ENCODE data around the gene IL4I1. TPM values are rescaled to one million over a fixed set of nuclear protein-coding genes. Genes with fewer than 3 reads are reported as not detected.

The IL4I1 gene
- total and polyA plus RNA-seq, 2 of the 8 experiments (the other 6 are each of a cell fraction or from before 2014, with no cell fraction given), result 0.41 to 0.76 TPM

DNA sequence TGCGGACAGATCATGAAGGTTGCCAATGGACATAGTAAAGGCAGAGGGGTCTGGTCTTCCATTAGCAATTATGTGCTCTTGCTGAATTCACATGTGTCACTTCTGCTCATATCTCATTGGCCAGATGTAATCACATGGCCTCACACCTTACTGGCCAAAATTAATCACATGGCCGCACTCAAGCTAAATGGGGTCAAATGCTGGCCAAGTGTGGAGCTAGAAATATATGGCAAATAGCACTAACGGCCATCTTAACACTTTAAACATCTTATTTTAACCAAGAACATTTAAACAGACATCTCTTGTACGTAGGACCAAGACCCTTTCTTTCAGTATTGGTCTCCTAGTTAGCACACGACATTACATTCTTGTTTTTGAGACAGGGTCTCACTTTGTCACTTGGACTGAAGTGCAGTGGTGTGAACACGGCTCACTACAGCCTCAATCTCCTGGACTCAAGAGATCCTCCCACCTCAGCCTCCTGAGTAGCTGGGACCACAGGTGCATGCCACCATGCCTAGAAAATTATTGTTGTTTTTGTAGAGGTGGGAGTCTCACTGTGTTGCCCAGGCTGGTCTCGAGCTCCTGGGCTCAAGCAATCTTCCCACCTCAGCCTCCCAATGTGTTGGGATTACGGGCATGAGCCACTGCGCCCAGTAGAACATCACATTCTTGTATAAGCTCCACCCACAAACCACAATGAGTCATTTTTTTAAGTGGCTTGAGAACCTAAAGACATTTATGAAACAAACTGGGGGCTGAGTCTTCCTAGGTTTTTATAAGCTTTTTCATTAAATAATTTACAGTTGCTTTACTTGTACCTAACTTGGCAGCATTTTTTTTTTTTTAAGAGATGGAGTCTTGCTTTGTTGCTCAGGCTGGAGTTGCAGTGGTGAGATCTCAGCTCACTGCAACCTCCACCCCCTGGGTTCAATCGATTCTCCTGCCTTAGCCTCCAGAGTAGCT is 48.7 kb downstream of the IL4I1 start:
- no peak overlapping the region for H2AFZ ChIP-seq (ENCODE audit: low read length)
- H3K27me3 ChIP-seq (replicated peaks in 1 of 4; ENCODE audit: control insufficient read depth in 3 of 4, extremely low read depth in 1 of 4, insufficient read depth in 3 of 4, low read length in 3 of 4), result no peaks in the 10 kb centered on the region; a peak in 1 of 7 replicates
- H3K18ac ChIP-seq (ENCODE audit: extremely low read depth, low read length), result no peak overlapping the region
- CTCF ChIA-PET (ENCODE audit: partially characterized antibody), result interaction anchor here (0.5 to 2.5 kb wide), 5 partner anchors 10 to 276 kb away, joined by 3 to 9 read pairs (median 4); partner anchors contain the start of gene FUZ
- no peak overlapping the region for H2BK20ac ChIP-seq (ENCODE audit: low read length)
- H3K23me2 ChIP-seq (ENCODE audit: low read depth, low read length), result peaks cover 10% of the 10 kb centered on the region; the same call in 1 of the 2 replicates
- no peak overlapping the region for H3K56ac ChIP-seq (replicated peaks; ENCODE audit: insufficient read length, low read depth, low read length)
- H3K4me3 ChIP-seq (ENCODE audit: extremely low read depth in 1 of 4, insufficient read depth in 2 of 4, low read depth in 3 of 4, low read length in 4 of 4), result no peak overlapping the region
- no peak overlapping the region for H2BK12ac ChIP-seq (ENCODE audit: low read depth, low read length)
- H3K14ac ChIP-seq (ENCODE audit: insufficient read length), result no peak overlapping the region
- WGBS, 2 experiments (ENCODE audit: extremely low coverage in 1 of 2, insufficient coverage in 1 of 2, insufficient read length in 1 of 2, insufficient replicate concordance in 2 of 2, low coverage in 1 of 2, low lambda C conversion rate in 2 of 2, missing lambda C conversion rate in 1 of 2), result 89% methylated on average over 10 of the region's 10 CpGs; no CpG with 5 or more reads in 1 of the 2 experiments
- H3K9ac ChIP-seq (replicated peaks in 1 of 4; ENCODE audit: extremely low read depth in 1 of 4, low read depth in 3 of 4, low read length in 3 of 4), result no peak overlapping the region
- peaks cover 3 to 9% (median 6%) of the 10 kb centered on the region in 4 experiments for H3K4me1 ChIP-seq (replicated peaks in 1 of 4; ENCODE audit: control insufficient read depth in 3 of 4, insufficient read depth in 4 of 4, low read length in 3 of 4)
- H2BK15ac ChIP-seq (ENCODE audit: low read length), result no peak overlapping the region
- H3K23ac ChIP-seq (ENCODE audit: insufficient read length), result no peak overlapping the region
- DNase-seq (ENCODE audit: low read depth in 1 of 2, low spot score in 2 of 2) (no peak), FAIRE-seq (no peak)
- no peak overlapping the region for H3K4me2 ChIP-seq (ENCODE audit: insufficient read depth in 1 of 2, low read depth in 2 of 2, low read length in 2 of 2)
- no peak overlapping the region for H3K27ac ChIP-seq (ENCODE audit: low read depth, low read length)
- no peak overlapping the region for H2BK5ac ChIP-seq (ENCODE audit: low read depth, low read length)
- H3K36me3 ChIP-seq (ENCODE audit: control insufficient read depth in 2 of 4, insufficient read depth in 4 of 4, low read length in 3 of 4), result peaks cover 0 to 7% (median 1%) of the 10 kb centered on the region in 4 experiments; a peak in 2 of 8 replicates
- peaks cover 10 to 13% of the 10 kb centered on the region in 2 experiments for H4K20me1 ChIP-seq (replicated peaks in 1 of 2; ENCODE audit: control insufficient read depth in 1 of 2, insufficient read depth in 2 of 2, low read length in 2 of 2)
- no peak overlapping the region for H4K91ac ChIP-seq (replicated peaks; ENCODE audit: insufficient read length, low read length)
- no peak overlapping the region for H3K4ac ChIP-seq (replicated peaks; ENCODE audit: insufficient read length, low read depth, low read length)
- peaks cover 13% of the 10 kb centered on the region for H3K79me1 ChIP-seq (ENCODE audit: low read depth, low read length)
- H2AK5ac ChIP-seq (ENCODE audit: low read depth, low read length), result no peak overlapping the region
- H4K8ac ChIP-seq (ENCODE audit: extremely low read depth, insufficient read depth, low read length), result no peak overlapping the region; the same call in 1 of the 2 replicates
- POLR2A ChIA-PET (ENCODE audit: partially characterized antibody), result interaction anchor here (0.9 to 12.4 kb wide), 10 partner anchors 9 to 218 kb away, joined by 3 to 247 read pairs (median 4); partner anchors contain the start of gene PNKP
- H2BK120ac ChIP-seq (replicated peaks; ENCODE audit: low read depth, low read length), result no peak overlapping the region
- H4K5ac ChIP-seq (ENCODE audit: insufficient read length, low read depth, low read length), result no peak overlapping the region
- no peaks in the 10 kb centered on the region for H3K9me3 ChIP-seq (ENCODE audit: insufficient read depth in 2 of 2, low read depth in 1 of 2, low read length in 1 of 2)
- peaks cover 13 to 14% of the 10 kb centered on the region in 2 experiments for H3K79me2 ChIP-seq (ENCODE audit: control insufficient read depth in 1 of 2, insufficient read depth in 2 of 2, low read length in 2 of 2)
- TF ChIP-seq TEAD4 (IDR thresholded peaks at IDR 0.05; ENCODE audit: low read depth, low read length), result no peak
- no peak for TF ChIP-seq FOSL1 (IDR thresholded peaks at IDR 0.05; ENCODE audit: insufficient read depth, low read depth, low read length)
- TF ChIP-seq, protein P1, sequence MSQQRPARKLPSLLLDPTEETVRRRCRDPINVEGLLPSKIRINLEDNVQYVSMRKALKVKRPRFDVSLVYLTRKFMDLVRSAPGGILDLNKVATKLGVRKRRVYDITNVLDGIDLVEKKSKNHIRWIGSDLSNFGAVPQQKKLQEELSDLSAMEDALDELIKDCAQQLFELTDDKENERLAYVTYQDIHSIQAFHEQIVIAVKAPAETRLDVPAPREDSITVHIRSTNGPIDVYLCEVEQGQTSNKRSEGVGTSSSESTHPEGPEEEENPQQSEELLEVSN (IDR thresholded peaks at IDR 0.05), result peak; percentile 49; the same call in 1 of the 2 replicates
- no peak for TF ChIP-seq YY1 (IDR thresholded peaks at IDR 0.05; ENCODE audit: low read depth, low read length)
- TF ChIP-seq JUND (IDR thresholded peaks at IDR 0.05; ENCODE audit: low read length), result no peak
- no peak for TF ChIP-seq EP300 (IDR thresholded peaks at IDR 0.05; ENCODE audit: borderline replicate concordance in 1 of 2, low read depth in 2 of 2, low read length in 2 of 2)
- TF ChIP-seq ZNF274 (IDR thresholded peaks at IDR 0.05; ENCODE audit: borderline replicate concordance, extremely low read depth, low read length), result no peak
- TF ChIP-seq GABPA (IDR thresholded peaks at IDR 0.05; ENCODE audit: borderline replicate concordance, insufficient read depth, low read length), result no peak
- TF ChIP-seq TCF12 (IDR thresholded peaks at IDR 0.05; ENCODE audit: low read depth, low read length), result no peak
- TF ChIP-seq EGR1 (IDR thresholded peaks at IDR 0.05; ENCODE audit: borderline replicate concordance, low read depth, low read length), result no peak

Data from H1 (cell line).